ENCODE results near the gene CYSTM1.

The CYSTM1 gene

DNA sequence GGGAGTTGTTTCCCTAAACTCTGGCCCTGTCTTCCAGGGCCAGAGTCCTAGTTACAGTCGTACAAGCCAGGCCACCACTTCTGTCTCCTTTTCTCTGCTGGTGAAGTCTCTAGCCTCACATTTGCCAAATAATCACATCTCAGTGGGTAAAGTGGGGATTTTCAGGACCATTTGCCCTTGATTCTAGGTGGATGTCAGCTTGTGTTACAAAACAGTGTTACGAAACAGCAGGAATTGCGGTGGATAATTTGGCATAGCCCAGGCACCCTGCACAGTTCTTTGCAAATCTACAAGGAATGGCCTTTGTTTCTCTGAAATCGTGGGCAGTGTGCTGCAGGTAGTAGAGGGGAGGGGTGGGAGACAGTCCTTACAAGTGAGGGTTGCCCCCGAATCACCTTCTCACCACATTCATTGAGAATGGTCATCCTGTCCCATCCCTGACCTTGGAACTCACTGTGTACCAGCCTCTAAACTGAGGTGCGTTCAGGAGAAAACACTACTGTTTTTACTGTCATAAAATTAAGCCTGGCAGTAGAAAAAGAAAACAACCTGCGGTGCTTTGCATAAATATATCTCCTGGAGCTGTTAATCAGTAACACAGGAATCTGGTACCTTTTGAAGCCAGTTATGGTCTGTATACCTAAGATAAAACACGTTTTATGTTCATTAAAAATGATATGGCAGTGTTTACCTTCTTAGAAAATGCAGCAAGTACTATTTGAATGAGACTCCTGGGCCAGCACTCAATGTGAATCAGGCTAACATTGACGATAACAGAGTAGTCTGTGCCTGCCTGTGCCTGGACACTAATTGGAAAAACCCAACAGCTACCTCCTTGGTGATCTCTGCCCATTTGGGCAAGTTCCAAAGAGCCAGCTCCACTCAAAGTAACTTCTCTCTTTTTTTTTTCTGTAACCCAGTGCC lies 44.3 kb downstream of the CYSTM1 start:
- no peaks in the 10 kb centered on the region for H3K36me3 ChIP-seq (ENCODE audit: control insufficient read depth in 2 of 2, insufficient read depth in 2 of 2, low read length in 2 of 2)
- H3K4me3 ChIP-seq (ENCODE audit: low read length in 2 of 2) = no peak overlapping the region
- peak overlapping the region; percentile 70 to 82 for H3K27ac ChIP-seq (ENCODE audit: low read depth in 2 of 2, low read length in 2 of 2)
- peak overlapping the region in 1 of 2 donors; percentile 34 for H3K9ac ChIP-seq (ENCODE audit: low read depth in 1 of 2, low read length in 2 of 2)
- no peaks in the 10 kb centered on the region for H3K27me3 ChIP-seq (ENCODE audit: control insufficient read depth in 2 of 2, insufficient read depth in 2 of 2, low read length in 2 of 2)
- no peaks in the 10 kb centered on the region for H3K9me3 ChIP-seq (ENCODE audit: control insufficient read depth in 2 of 2, low read length in 2 of 2)
- peaks cover 55 to 74% of the 10 kb centered on the region in 2 donors for H3K4me1 ChIP-seq (ENCODE audit: control insufficient read depth in 2 of 2, insufficient read depth in 2 of 2, low read length in 2 of 2)

DNA sequence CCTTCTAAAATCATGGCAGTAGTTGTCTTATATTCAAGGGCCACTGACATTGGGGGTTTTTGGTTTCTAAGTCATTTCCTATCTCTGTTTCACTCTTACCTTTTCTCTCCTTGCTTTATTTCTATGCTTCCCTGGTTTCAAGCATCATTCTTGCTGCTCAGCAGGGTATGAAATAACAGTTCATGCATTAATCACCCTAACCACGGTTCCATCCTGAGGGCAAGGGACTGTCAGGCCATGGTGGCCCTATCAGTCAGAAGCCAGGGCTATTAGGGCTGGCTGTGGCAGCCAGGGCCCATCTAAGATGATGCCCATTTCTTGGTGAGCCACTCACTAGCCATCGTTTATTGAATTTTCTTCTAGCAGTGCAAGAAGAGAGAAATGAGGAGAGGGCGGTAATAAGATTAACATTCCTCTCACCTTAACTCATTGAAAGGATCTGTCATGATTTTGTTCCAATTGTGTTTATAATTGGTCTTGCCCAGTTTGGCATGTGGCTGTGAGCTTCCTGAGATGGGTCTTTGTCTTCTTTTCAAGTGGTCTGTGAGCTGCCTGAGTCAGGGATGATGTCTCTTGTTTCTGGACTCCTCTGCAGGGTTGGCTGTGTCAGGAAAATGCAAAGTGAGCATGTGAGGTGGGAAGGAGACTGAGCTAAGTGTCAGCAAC lies 45.2 kb downstream of the CYSTM1 start:
- H3K4me1 ChIP-seq (ENCODE audit: control insufficient read depth in 2 of 2, insufficient read depth in 2 of 2, low read length in 2 of 2) = peaks cover 55 to 74% of the 10 kb centered on the region in 2 donors

DNA sequence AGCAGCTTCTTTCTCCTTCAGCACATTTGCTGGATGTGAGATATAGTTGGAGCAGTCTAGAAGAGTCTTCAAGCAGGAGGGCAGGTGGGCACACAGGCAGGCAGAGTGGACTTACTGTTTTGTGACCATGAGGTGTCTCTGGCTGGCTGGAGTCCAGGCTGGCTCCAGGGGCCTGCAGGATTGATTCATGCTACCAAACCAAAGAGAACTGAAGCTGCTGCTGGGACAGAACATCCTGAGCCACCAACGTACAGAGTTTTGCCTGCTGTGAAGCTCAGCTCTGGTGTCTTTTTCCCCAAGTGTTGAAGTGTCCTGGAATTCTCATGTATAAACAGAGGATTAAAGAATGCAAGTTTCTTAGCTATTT lies 45.7 kb downstream of the CYSTM1 start:
- H3K4me1 ChIP-seq (ENCODE audit: control insufficient read depth in 2 of 2, insufficient read depth in 2 of 2, low read length in 2 of 2) = peaks cover 55 to 76% of the 10 kb centered on the region in 2 donors
- H3K4me3 ChIP-seq (ENCODE audit: low read length in 2 of 2) = no peak overlapping the region

More for the DNA sequence above, 45.2 kb downstream of the CYSTM1 start:
- no peaks in the 10 kb centered on the region for H3K9me3 ChIP-seq (ENCODE audit: control insufficient read depth in 2 of 2, low read length in 2 of 2)
- no peaks in the 10 kb centered on the region for H3K27me3 ChIP-seq (ENCODE audit: control insufficient read depth in 2 of 2, insufficient read depth in 2 of 2, low read length in 2 of 2)
- peak overlapping the region in 1 of 2 donors; percentile 34 for H3K9ac ChIP-seq (ENCODE audit: low read depth in 1 of 2, low read length in 2 of 2)
- no peaks in the 10 kb centered on the region for H3K36me3 ChIP-seq (ENCODE audit: control insufficient read depth in 2 of 2, insufficient read depth in 2 of 2, low read length in 2 of 2)
- no peak overlapping the region for H3K4me3 ChIP-seq (ENCODE audit: low read length in 2 of 2)
- peak overlapping the region; percentile 70 to 82 for H3K27ac ChIP-seq (ENCODE audit: low read depth in 2 of 2, low read length in 2 of 2)

DNA sequence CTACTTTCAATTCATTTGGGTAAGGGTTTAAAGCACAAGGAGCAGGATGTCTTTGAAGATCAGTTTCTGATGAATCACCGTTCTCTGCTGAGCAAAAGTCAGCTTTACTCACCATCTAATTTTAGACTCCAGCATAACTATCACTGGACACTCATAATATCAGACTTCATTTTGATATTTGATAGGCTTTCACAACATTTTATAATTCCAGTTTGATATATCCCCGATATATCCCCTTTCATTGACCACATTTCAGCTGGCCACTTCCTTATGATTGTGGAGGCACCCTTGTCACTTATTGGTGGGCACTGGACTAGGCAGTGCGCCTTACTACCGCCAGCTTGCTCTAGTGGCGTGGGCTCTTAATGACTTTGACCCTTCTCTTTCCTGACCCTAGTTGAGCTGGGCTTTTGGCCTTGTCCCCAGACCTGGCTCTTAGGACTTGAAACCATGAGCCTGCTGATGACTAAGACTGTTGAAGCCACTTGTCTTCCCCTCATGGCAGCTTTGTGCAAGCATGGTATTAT lies 46.8 kb downstream of the CYSTM1 start:
- Histone ChIP-seq H3K27ac (ENCODE audit: low read depth in 2 of 2, low read length in 2 of 2) (peak overlapping the region; percentile 17 to 46), H3K9ac (ENCODE audit: low read depth in 1 of 2, low read length in 2 of 2) (no peak overlapping the region), H3K36me3 (ENCODE audit: control insufficient read depth in 2 of 2, insufficient read depth in 2 of 2, low read length in 2 of 2) (no peaks in the 10 kb centered on the region), H3K27me3 (ENCODE audit: control insufficient read depth in 2 of 2, insufficient read depth in 2 of 2, low read length in 2 of 2) (no peaks in the 10 kb centered on the region), H3K4me3 (ENCODE audit: low read length in 2 of 2) (no peak overlapping the region), H3K4me1 (ENCODE audit: control insufficient read depth in 2 of 2, insufficient read depth in 2 of 2, low read length in 2 of 2) (peaks cover 46 to 71% of the 10 kb centered on the region in 2 donors), H3K9me3 (ENCODE audit: control insufficient read depth in 2 of 2, low read length in 2 of 2) (no peaks in the 10 kb centered on the region)

More for the DNA sequence above, 45.7 kb downstream of the CYSTM1 start:
- H3K36me3 ChIP-seq (ENCODE audit: control insufficient read depth in 2 of 2, insufficient read depth in 2 of 2, low read length in 2 of 2) = no peaks in the 10 kb centered on the region
- H3K27me3 ChIP-seq (ENCODE audit: control insufficient read depth in 2 of 2, insufficient read depth in 2 of 2, low read length in 2 of 2) = no peaks in the 10 kb centered on the region
- peak overlapping the region in 1 of 2 donors; percentile 70 for H3K27ac ChIP-seq (ENCODE audit: low read depth in 2 of 2, low read length in 2 of 2)
- H3K9ac ChIP-seq (ENCODE audit: low read depth in 1 of 2, low read length in 2 of 2) = no peak overlapping the region
- no peaks in the 10 kb centered on the region for H3K9me3 ChIP-seq (ENCODE audit: control insufficient read depth in 2 of 2, low read length in 2 of 2)

DNA sequence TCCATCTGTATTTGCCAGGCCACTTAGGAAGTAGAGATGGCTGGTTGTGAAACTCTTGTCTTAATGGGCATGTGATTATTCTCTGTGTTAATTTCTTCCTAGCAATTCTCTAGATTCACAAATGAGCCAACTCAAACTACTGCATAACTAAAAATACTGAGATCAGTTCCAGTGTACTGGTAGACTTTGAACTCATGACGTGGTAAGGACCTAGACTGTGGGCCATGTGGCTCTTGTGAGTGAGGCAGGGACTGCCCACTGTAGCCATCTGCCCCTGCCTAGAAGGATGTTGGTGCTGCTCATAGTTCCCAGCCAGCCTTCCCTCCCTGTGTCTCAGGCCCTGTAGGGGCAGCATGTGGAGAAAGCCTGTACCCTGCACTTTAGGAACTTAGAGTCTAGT lies 47.4 kb downstream of the CYSTM1 start:
- Histone ChIP-seq H3K4me3 (ENCODE audit: low read length in 2 of 2) (no peak overlapping the region), H3K9ac (ENCODE audit: low read depth in 1 of 2, low read length in 2 of 2) (no peak overlapping the region), H3K27ac (ENCODE audit: low read depth in 2 of 2, low read length in 2 of 2) (peak overlapping the region; percentile 17 to 46), H3K36me3 (ENCODE audit: control insufficient read depth in 2 of 2, insufficient read depth in 2 of 2, low read length in 2 of 2) (no peaks in the 10 kb centered on the region), H3K9me3 (ENCODE audit: control insufficient read depth in 2 of 2, low read length in 2 of 2) (no peaks in the 10 kb centered on the region), H3K4me1 (ENCODE audit: control insufficient read depth in 2 of 2, insufficient read depth in 2 of 2, low read length in 2 of 2) (peaks cover 50 to 71% of the 10 kb centered on the region in 2 donors), H3K27me3 (ENCODE audit: control insufficient read depth in 2 of 2, insufficient read depth in 2 of 2, low read length in 2 of 2) (no peaks in the 10 kb centered on the region)

DNA sequence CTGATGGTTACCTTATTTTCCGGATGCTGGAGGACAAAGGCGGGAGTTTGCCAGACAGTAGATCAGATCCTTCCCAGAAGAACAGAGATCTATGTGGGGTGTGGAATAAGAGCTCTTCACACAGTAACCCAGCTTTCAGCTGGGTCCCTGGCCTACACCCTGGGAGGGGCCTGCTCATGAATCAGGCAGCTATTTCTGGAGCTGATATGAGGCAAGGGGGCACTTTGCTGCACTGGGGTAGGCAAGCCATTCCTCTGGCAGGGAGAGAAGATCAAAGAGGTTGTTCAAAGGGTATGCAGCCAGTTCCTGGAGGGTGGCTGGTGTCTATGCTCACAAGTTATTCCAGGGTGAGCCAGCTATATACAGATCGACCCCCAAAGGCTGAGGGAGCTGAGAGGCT lies 48.6 kb downstream of the CYSTM1 start:
- peaks cover 52 to 73% of the 10 kb centered on the region in 2 donors for H3K4me1 ChIP-seq (ENCODE audit: control insufficient read depth in 2 of 2, insufficient read depth in 2 of 2, low read length in 2 of 2)
- H3K27me3 ChIP-seq (ENCODE audit: control insufficient read depth in 2 of 2, insufficient read depth in 2 of 2, low read length in 2 of 2) = no peaks in the 10 kb centered on the region
- no peak overlapping the region for H3K4me3 ChIP-seq (ENCODE audit: low read length in 2 of 2)
- H3K27ac ChIP-seq (ENCODE audit: low read depth in 2 of 2, low read length in 2 of 2) = no peak overlapping the region
- no peaks in the 10 kb centered on the region for H3K9me3 ChIP-seq (ENCODE audit: control insufficient read depth in 2 of 2, low read length in 2 of 2)
- H3K36me3 ChIP-seq (ENCODE audit: control insufficient read depth in 2 of 2, insufficient read depth in 2 of 2, low read length in 2 of 2) = no peaks in the 10 kb centered on the region
- H3K9ac ChIP-seq (ENCODE audit: low read depth in 1 of 2, low read length in 2 of 2) = no peak overlapping the region

DNA sequence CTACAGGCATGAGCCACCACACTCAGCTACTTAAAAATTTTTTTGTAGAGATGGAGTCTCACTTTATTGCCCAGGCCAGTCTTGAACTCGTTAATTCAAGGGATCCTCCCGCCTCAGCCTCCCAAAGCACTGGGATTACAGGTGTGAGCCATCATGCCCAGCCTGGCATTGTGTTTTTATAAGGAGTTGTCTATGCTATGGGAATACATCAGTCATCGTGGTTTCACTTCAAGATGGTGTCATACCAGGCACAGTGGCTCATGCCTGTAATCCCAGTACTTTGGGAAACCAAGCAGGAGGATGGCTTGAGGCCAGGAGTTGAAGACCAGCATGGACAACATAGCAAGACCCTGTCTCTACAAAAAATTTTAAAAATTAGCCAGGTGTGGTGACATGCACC lies 49.7 kb downstream of the CYSTM1 start:
- no peak overlapping the region for H3K27ac ChIP-seq (ENCODE audit: low read depth in 2 of 2, low read length in 2 of 2)

DNA sequence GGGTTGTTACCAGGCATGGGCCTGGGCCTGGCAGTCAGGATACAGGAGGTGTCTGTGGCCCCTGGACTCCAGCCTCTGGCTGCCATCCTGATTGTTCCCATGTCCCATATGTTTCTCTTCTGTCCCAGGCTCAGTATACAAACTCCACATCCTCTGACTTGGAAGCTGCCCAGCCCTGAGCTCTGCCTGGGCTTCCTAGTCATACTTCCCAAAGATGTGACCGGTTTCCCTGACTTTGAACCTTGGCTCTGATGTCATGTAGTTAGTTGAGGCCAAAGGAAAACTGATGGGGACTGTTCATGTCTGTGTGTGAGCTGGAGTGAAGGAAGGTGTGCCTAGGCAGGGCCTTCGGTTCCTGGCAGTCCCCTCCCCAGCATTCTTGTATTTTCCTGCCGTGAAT lies 50.4 kb downstream of the CYSTM1 start:
- Histone ChIP-seq H3K27me3 (ENCODE audit: control insufficient read depth in 2 of 2, insufficient read depth in 2 of 2, low read length in 2 of 2) (no peaks in the 10 kb centered on the region), H3K4me1 (ENCODE audit: control insufficient read depth in 2 of 2, insufficient read depth in 2 of 2, low read length in 2 of 2) (peaks cover 38 to 62% of the 10 kb centered on the region in 2 donors), H3K27ac (ENCODE audit: low read depth in 2 of 2, low read length in 2 of 2) (no peak overlapping the region), H3K36me3 (ENCODE audit: control insufficient read depth in 2 of 2, insufficient read depth in 2 of 2, low read length in 2 of 2) (no peaks in the 10 kb centered on the region), H3K4me3 (ENCODE audit: low read length in 2 of 2) (no peak overlapping the region), H3K9ac (ENCODE audit: low read depth in 1 of 2, low read length in 2 of 2) (no peak overlapping the region), H3K9me3 (ENCODE audit: control insufficient read depth in 2 of 2, low read length in 2 of 2) (no peaks in the 10 kb centered on the region)

More for the DNA sequence above, 49.7 kb downstream of the CYSTM1 start:
- H3K9me3 ChIP-seq (ENCODE audit: control insufficient read depth in 2 of 2, low read length in 2 of 2) = no peaks in the 10 kb centered on the region
- no peak overlapping the region for H3K4me3 ChIP-seq (ENCODE audit: low read length in 2 of 2)
- peaks cover 43 to 68% of the 10 kb centered on the region in 2 donors for H3K4me1 ChIP-seq (ENCODE audit: control insufficient read depth in 2 of 2, insufficient read depth in 2 of 2, low read length in 2 of 2)
- H3K27me3 ChIP-seq (ENCODE audit: control insufficient read depth in 2 of 2, insufficient read depth in 2 of 2, low read length in 2 of 2) = no peaks in the 10 kb centered on the region
- no peaks in the 10 kb centered on the region for H3K36me3 ChIP-seq (ENCODE audit: control insufficient read depth in 2 of 2, insufficient read depth in 2 of 2, low read length in 2 of 2)
- H3K9ac ChIP-seq (ENCODE audit: low read depth in 1 of 2, low read length in 2 of 2) = no peak overlapping the region

DNA sequence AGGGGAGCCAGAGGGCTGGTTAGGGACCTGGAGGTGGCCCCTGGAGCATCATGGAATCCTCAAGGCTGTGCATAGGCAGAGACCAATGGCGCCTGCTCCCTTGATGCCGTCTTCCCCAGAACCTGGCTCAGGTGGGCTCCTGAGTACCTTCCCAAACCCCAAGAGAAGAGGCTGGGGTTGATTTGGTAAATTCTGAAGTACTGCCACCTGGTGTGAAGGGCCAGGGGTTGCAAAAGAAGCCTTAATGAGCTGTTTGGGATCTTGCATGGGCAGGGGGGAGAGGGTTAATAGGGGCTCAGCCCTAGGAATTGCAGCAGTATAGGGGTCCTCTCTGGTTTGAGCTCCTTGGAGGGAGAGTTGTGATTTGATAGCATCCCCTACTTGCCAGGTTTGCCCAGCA lies 52.1 kb downstream of the CYSTM1 start:
- no peak overlapping the region for H3K4me3 ChIP-seq (ENCODE audit: low read length in 2 of 2)
- no peak overlapping the region for H3K9ac ChIP-seq (ENCODE audit: low read depth in 1 of 2, low read length in 2 of 2)
- no peaks in the 10 kb centered on the region for H3K9me3 ChIP-seq (ENCODE audit: control insufficient read depth in 2 of 2, low read length in 2 of 2)
- peaks cover 0 to 4% of the 10 kb centered on the region in 2 donors for H3K36me3 ChIP-seq (ENCODE audit: control insufficient read depth in 2 of 2, insufficient read depth in 2 of 2, low read length in 2 of 2)
- H3K27ac ChIP-seq (ENCODE audit: low read depth in 2 of 2, low read length in 2 of 2) = peak overlapping the region; percentile 89 to 91
- H3K27me3 ChIP-seq (ENCODE audit: control insufficient read depth in 2 of 2, insufficient read depth in 2 of 2, low read length in 2 of 2) = no peaks in the 10 kb centered on the region
- H3K4me1 ChIP-seq (ENCODE audit: control insufficient read depth in 2 of 2, insufficient read depth in 2 of 2, low read length in 2 of 2) = peaks cover 27 to 46% of the 10 kb centered on the region in 2 donors

DNA sequence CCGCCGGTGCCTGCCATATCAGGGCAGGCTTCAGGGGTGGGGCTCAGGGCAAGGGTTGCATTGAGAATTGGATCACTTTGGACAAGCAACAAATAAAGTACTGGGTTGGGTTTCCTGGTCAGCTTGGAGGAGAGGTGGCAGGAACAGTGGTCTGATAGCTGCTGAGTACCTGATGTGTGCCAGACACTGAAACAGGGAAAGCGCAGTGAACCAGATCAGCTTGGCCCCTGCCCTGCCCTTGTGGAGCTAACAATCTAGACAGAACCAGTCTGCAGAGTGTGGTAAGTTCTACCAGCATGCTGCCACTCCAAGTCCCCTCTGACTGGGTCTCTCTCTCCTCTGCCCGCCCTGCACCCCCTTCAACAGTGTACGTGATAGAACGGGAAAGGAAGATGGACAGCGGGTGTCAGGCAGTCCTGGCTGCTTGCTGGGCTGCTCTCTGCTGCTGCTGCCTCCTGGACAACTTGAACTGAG lies 53.4 kb downstream of the CYSTM1 start:
- H3K27ac ChIP-seq (ENCODE audit: low read depth in 2 of 2, low read length in 2 of 2) = peak overlapping the region; percentile 89 to 91
- peak overlapping the region in 1 of 2 donors; percentile 67 for H3K9ac ChIP-seq (ENCODE audit: low read depth in 1 of 2, low read length in 2 of 2)
- no peaks in the 10 kb centered on the region for H3K27me3 ChIP-seq (ENCODE audit: control insufficient read depth in 2 of 2, insufficient read depth in 2 of 2, low read length in 2 of 2)
- peak overlapping the region; percentile 52 to 63 for H3K4me3 ChIP-seq (ENCODE audit: low read length in 2 of 2)
- H3K4me1 ChIP-seq (ENCODE audit: control insufficient read depth in 2 of 2, insufficient read depth in 2 of 2, low read length in 2 of 2) = peaks cover 16 to 33% of the 10 kb centered on the region in 2 donors
- H3K36me3 ChIP-seq (ENCODE audit: control insufficient read depth in 2 of 2, insufficient read depth in 2 of 2, low read length in 2 of 2) = peaks cover 0 to 4% of the 10 kb centered on the region in 2 donors
- H3K9me3 ChIP-seq (ENCODE audit: control insufficient read depth in 2 of 2, low read length in 2 of 2) = no peaks in the 10 kb centered on the region

All from mucosa of rectum (tissue), 2 donors.